ENCODE results near the gene OGDH.

Gene OGDH

GRCh38 chr7:44645696-44646095, 39.3 kb downstream of the OGDH start:
- Histone ChIP-seq H3K9me3 (replicated peaks; ENCODE audit: insufficient read depth, low read length) (no peaks in the 10 kb centered on the region), H3K36me3 (replicated peaks; ENCODE audit: insufficient read depth, low read length) (no peaks in the 10 kb centered on the region), H3K4me3 (ENCODE audit: low read length) (no peak overlapping the region), H3K9me2 (replicated peaks; ENCODE audit: insufficient read depth, low read length) (no peaks in the 10 kb centered on the region), H3K4me2 (ENCODE audit: low read depth, low read length) (no peak overlapping the region), H3K9ac (ENCODE audit: low read length) (no peak overlapping the region), H3K4me1 (ENCODE audit: low read length) (no peaks in the 10 kb centered on the region), H3F3A (ENCODE audit: insufficient read depth, low read length) (no peaks in the 10 kb centered on the region), H2AFZ (ENCODE audit: low read length) (no peak overlapping the region), H3K27ac (ENCODE audit: low read length) (no peak overlapping the region), H3K79me2 (ENCODE audit: low read length) (peaks cover 25% of the 10 kb centered on the region), H4K20me1 (ENCODE audit: insufficient read depth, low read length) (no peaks in the 10 kb centered on the region), H3K27me3 (replicated peaks; ENCODE audit: insufficient read depth, low read length) (no peaks in the 10 kb centered on the region)
- TF ChIP-seq CTCF (IDR thresholded peaks at IDR 0.05; ENCODE audit: low read length) (no peak), EZH2phosphoT487 (IDR thresholded peaks at IDR 0.05; ENCODE audit: low read length) (no peak)
- DNase-seq = no peak

GRCh38 chr7:44646176-44646920, 39.9 kb downstream of the OGDH start:
- Histone ChIP-seq H2AFZ (ENCODE audit: low read length) (no peak overlapping the region), H3K9me3 (replicated peaks; ENCODE audit: insufficient read depth, low read length) (no peaks in the 10 kb centered on the region), H3K79me2 (ENCODE audit: low read length) (peaks cover 27% of the 10 kb centered on the region), H3K9me2 (replicated peaks; ENCODE audit: insufficient read depth, low read length) (no peaks in the 10 kb centered on the region), H3F3A (ENCODE audit: insufficient read depth, low read length) (no peaks in the 10 kb centered on the region), H3K27me3 (replicated peaks; ENCODE audit: insufficient read depth, low read length) (no peaks in the 10 kb centered on the region), H3K4me2 (ENCODE audit: low read depth, low read length) (no peak overlapping the region), H3K9ac (ENCODE audit: low read length) (no peak overlapping the region), H3K27ac (ENCODE audit: low read length) (no peak overlapping the region), H3K4me3 (ENCODE audit: low read length) (no peak overlapping the region), H3K36me3 (replicated peaks; ENCODE audit: insufficient read depth, low read length) (no peaks in the 10 kb centered on the region), H3K4me1 (ENCODE audit: low read length) (no peaks in the 10 kb centered on the region), H4K20me1 (ENCODE audit: insufficient read depth, low read length) (no peaks in the 10 kb centered on the region)
- no peak for DNase-seq
- TF ChIP-seq EZH2 (optimal IDR thresholded peaks at IDR 0.05; ENCODE audit: low read depth, low read length) (no peak), CTCF (IDR thresholded peaks at IDR 0.05; ENCODE audit: low read length) (no peak), EZH2phosphoT487 (IDR thresholded peaks at IDR 0.05; ENCODE audit: low read length) (no peak)

- no peaks in the 10 kb centered on the region for H3K4me1 ChIP-seq (ENCODE audit: low read length)
- no peak overlapping the region for H3K4me2 ChIP-seq (ENCODE audit: low read depth, low read length)
- H3K79me2 ChIP-seq (ENCODE audit: low read length) = peaks cover 20% of the 10 kb centered on the region
- no peak overlapping the region for H3K4me3 ChIP-seq (ENCODE audit: low read length)
- no peak overlapping the region for H2AFZ ChIP-seq (ENCODE audit: low read length)
- DNase-seq = no peak
- H3K9ac ChIP-seq (ENCODE audit: low read length) = no peak overlapping the region
- TF ChIP-seq EZH2phosphoT487 (IDR thresholded peaks at IDR 0.05; ENCODE audit: low read length) (no peak), CTCF (IDR thresholded peaks at IDR 0.05; ENCODE audit: low read length) (no peak), EZH2 (optimal IDR thresholded peaks at IDR 0.05; ENCODE audit: low read depth, low read length) (no peak)
- no peaks in the 10 kb centered on the region for H4K20me1 ChIP-seq (ENCODE audit: insufficient read depth, low read length)
- H3K9me3 ChIP-seq (replicated peaks; ENCODE audit: insufficient read depth, low read length) = no peaks in the 10 kb centered on the region
- H3K36me3 ChIP-seq (replicated peaks; ENCODE audit: insufficient read depth, low read length) = no peaks in the 10 kb centered on the region
- H3K27ac ChIP-seq (ENCODE audit: low read length) = no peak overlapping the region
- H3F3A ChIP-seq (ENCODE audit: insufficient read depth, low read length) = no peaks in the 10 kb centered on the region
- H3K9me2 ChIP-seq (replicated peaks; ENCODE audit: insufficient read depth, low read length) = no peaks in the 10 kb centered on the region
- H3K27me3 ChIP-seq (replicated peaks; ENCODE audit: insufficient read depth, low read length) = no peaks in the 10 kb centered on the region
These were observed 40.7 kb downstream of the OGDH start for GRCh38 chr7:44646921-44647636.
